Right atrium auricular region (tissue), 2 donors: ENCODE data around the gene TSHZ3. TPM values are rescaled to one million over a fixed set of nuclear protein-coding genes. Genes with fewer than 3 reads are reported as not detected.
A peak's percentile ranks its signal among the peaks of the same experiment; 100 is the strongest.

Source experiments
- DNase-seq: peaks from one replicate; pipeline ENCODE4 v3.0.0-alpha.2; 2019; ENCODE audit warnings: low spot score
- H3K27ac ChIP-seq, 2 donors: fragments of 200-600 bp; sonication (generic); 1 replicate in 1 of 2; 2 replicates in 1 of 2; pipeline ENCODE4 v1.5.1; 2016 to 2019
- H3K27me3 ChIP-seq, 2 donors: fragments of 200-600 bp; sonication (generic); one replicate each; pipeline versions ENCODE4 v1.5.1 to v1.6.0; 2017 to 2019
- H3K36me3 ChIP-seq: fragments of 200-600 bp; sonication (generic); one replicate; pipeline ENCODE4 v1.5.1; 2016
- H3K4me1 ChIP-seq, 2 donors: fragments of 200-600 bp; sonication (generic); one replicate each; pipeline versions ENCODE4 v1.5.1 to v1.6.0; 2017 to 2019
- H3K4me3 ChIP-seq, 2 donors: fragments of 200-600 bp; sonication (generic); 1 replicate in 1 of 2; 2 replicates in 1 of 2; pipeline ENCODE4 v1.5.1; 2017 to 2019; ENCODE audit warnings: mild to moderate bottlenecking in 1 of 2, moderate library complexity in 1 of 2
- H3K9me3 ChIP-seq, 2 donors: fragments of 200-600 bp; sonication (generic); one replicate each; pipeline ENCODE4 v1.5.1; 2019
- total RNA-seq, 2 donors: library from RNA; depleted of rRNA; stranded (reverse); fragments of >200 nt; gene quantifications; one replicate each; pipeline ENCODE4 v1.1.0, GENCODE V29; 2016
- TF ChIP-seq, protein P1 (sequence below), 2 donors: fragments of 200-600 bp; sonication (generic); IDR thresholded peaks; one replicate each; pipeline ENCODE4 v1.5.1; 2019; ENCODE audit warnings: antibody characterized with exemption in 2 of 2

TSHZ3 gene
- total RNA-seq, 2 donors from 2014 or later, result 3.9 to 5.6 TPM

DNA sequence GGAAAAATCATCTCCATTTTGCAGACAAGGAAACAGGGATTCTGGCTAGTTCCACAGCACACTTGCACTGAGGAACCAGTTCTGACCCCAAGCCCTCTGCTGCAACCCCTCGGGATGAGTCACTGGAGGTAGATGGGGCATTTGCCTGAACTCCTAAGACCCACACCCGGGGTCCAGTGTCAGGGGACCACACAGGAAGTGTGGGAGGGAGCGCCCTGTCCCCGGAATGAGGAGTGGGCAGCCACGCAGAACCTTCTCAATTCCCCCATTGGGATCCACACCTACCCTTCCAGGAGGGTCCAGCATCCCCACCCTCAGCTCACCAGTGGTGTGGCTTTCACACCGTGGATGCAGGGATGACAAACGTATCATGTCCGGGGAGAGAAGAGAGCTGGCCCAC lies 62.7 kb downstream of the TSHZ3 start:
- Histone ChIP-seq H3K9me3 (no peaks in the 10 kb centered on the region), H3K4me1 (peaks cover 0 to 9% of the 10 kb centered on the region in 2 donors), H3K36me3 (no peaks in the 10 kb centered on the region), H3K27ac (no peak overlapping the region), H3K4me3 (no peak overlapping the region), H3K27me3 (no peaks in the 10 kb centered on the region)
- TF ChIP-seq, protein P1, sequence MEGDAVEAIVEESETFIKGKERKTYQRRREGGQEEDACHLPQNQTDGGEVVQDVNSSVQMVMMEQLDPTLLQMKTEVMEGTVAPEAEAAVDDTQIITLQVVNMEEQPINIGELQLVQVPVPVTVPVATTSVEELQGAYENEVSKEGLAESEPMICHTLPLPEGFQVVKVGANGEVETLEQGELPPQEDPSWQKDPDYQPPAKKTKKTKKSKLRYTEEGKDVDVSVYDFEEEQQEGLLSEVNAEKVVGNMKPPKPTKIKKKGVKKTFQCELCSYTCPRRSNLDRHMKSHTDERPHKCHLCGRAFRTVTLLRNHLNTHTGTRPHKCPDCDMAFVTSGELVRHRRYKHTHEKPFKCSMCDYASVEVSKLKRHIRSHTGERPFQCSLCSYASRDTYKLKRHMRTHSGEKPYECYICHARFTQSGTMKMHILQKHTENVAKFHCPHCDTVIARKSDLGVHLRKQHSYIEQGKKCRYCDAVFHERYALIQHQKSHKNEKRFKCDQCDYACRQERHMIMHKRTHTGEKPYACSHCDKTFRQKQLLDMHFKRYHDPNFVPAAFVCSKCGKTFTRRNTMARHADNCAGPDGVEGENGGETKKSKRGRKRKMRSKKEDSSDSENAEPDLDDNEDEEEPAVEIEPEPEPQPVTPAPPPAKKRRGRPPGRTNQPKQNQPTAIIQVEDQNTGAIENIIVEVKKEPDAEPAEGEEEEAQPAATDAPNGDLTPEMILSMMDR (IDR thresholded peaks at IDR 0.05), result no peak
- no peak for DNase-seq

DNA sequence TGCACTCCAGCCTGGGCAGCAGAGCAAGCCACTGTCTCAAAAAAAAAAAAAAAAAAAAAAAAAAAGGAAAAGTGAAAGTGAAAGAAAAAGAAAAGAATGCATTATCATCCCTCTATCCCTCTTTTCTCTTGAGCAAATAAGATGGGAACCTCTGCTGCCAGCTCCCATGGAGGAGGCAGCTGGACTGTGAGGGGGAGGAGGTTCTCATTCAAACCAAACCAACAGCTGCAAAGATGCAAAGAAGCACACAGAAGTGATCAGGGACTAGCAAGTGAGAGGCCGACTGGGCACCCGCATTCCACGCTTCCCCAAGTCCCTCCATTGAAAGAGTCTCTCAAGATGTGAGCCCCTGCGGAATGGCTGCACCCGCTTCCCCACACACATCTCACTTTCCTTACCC lies 63.5 kb downstream of the TSHZ3 start:
- no peak for DNase-seq
- H3K4me1 ChIP-seq, result peaks cover 0 to 9% of the 10 kb centered on the region in 2 donors
- no peaks in the 10 kb centered on the region for H3K36me3 ChIP-seq
- TF ChIP-seq, protein P1 (IDR thresholded peaks at IDR 0.05), result no peak
- H3K27me3 ChIP-seq, result no peaks in the 10 kb centered on the region
- no peaks in the 10 kb centered on the region for H3K9me3 ChIP-seq
- peak overlapping the region in 1 of 2 donors; percentile 16 for H3K4me3 ChIP-seq
- no peak overlapping the region for H3K27ac ChIP-seq

DNA sequence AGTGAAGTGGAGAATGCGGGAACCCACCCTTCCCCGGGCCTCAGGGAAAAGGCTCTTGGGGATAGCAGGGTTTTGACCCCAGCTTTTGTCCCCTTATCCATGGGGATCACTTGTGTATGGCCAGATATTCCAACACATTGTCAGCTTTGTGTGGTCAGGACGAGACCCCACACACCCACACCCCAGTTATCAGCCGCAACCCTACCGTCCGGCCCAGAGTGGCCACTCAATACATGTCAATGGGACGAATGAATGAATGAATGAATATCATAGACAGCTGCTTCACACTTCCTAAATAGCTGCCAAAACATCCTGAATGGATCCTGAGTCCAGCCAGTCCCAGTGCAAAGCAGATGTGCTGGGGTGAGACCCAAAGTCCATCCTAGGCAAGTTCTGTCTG lies 64.6 kb downstream of the TSHZ3 start:
- no peaks in the 10 kb centered on the region for H3K9me3 ChIP-seq
- TF ChIP-seq, protein P1 (IDR thresholded peaks at IDR 0.05), result no peak
- no peaks in the 10 kb centered on the region for H3K27me3 ChIP-seq
- no peak for DNase-seq
- no peaks in the 10 kb centered on the region for H3K36me3 ChIP-seq
- H3K4me3 ChIP-seq, result no peak overlapping the region
- no peak overlapping the region for H3K27ac ChIP-seq
- peaks cover 0 to 9% of the 10 kb centered on the region in 2 donors for H3K4me1 ChIP-seq

DNA sequence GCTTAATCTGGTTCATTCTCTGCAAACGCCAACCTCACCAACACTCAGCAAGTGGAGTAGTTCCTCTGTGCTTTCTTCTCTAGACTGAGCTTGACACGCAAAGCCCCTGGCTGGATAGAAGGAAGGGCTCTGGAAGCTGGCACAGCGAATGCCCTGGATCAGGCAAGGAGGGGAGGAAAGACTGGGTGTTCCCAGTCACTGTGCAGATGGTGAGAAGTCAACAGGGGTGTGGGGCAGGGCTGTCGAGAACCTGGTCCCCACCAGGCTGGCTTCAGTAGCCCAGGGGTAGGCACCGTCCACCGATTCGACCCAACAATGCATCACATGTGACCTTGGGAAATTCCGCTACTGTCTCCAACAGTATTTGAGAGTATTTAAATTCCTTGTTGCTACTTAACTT lies 65.5 kb downstream of the TSHZ3 start:
- TF ChIP-seq, protein P1 (IDR thresholded peaks at IDR 0.05), result no peak

DNA sequence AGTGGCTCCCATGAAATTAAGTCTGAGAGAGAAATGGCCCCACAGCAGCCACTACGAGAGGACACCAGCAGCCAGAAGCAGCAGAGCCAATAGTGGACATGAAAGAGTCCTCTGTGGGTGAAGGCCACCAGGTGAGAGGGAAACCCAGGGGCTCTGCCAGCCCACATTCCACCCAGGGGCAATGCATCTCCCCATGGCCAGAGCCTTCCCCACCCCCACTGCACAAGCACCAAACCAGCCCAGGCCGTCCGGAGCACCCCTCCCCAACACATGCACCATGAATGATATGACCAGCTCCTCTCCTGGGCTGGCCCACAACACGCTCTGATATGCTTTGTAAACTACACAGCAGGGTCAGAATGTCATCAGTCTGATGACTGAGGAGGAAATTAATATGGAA lies 66.9 kb downstream of the TSHZ3 start:
- TF ChIP-seq, protein P1 (IDR thresholded peaks at IDR 0.05), result no peak
- no peak overlapping the region for H3K27ac ChIP-seq
- peaks cover 0 to 9% of the 10 kb centered on the region in 2 donors for H3K4me1 ChIP-seq
- DNase-seq, result no peak
- H3K9me3 ChIP-seq, result no peaks in the 10 kb centered on the region
- H3K27me3 ChIP-seq, result no peaks in the 10 kb centered on the region
- no peak overlapping the region for H3K4me3 ChIP-seq
- peaks cover 3% of the 10 kb centered on the region for H3K36me3 ChIP-seq

More for the DNA sequence above, 65.5 kb downstream of the TSHZ3 start:
- no peak for DNase-seq
- Histone ChIP-seq H3K27me3 (no peaks in the 10 kb centered on the region), H3K27ac (no peak overlapping the region), H3K4me1 (peaks cover 0 to 9% of the 10 kb centered on the region in 2 donors), H3K4me3 (no peak overlapping the region), H3K9me3 (no peaks in the 10 kb centered on the region), H3K36me3 (no peaks in the 10 kb centered on the region)

DNA sequence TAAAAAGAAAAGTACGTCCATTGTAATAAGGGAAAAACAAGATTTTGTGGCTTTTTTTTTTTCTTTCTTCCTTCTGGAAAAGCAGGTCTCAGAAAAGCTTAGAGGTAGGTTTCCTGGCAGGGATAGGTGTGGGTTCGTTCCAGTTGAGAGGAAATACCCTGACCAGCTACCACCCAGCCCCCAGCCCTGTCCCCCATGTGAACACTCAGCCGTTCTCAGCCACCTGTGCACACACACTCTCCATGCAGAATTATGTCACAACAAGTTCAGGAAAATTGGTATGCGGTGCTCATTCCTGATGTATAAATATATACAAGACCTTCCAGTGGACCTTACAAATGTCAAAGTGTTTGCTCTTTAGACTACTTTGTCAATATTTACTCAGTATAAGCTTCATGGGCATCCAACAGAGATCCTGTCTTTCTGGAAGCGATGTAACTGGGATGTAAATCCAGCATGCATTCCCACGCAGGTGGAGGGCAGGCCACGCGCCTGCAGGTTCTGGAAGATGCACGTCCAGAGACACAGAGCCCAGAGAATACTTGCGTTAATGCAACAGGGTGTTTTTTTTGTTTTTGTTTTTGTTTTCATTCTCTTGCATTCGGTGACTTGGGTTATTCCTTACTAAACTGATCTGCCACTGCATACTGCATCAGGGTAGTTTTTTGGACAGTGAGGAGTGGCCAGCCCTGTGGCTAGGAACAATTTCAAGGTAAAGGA lies 68.8 kb downstream of the TSHZ3 start:
- Histone ChIP-seq H3K4me1 (no peaks in the 10 kb centered on the region), H3K27me3 (no peaks in the 10 kb centered on the region), H3K4me3 (no peak overlapping the region), H3K36me3 (peaks cover 10% of the 10 kb centered on the region), H3K27ac (no peak overlapping the region), H3K9me3 (no peaks in the 10 kb centered on the region)
- no peak for DNase-seq
- TF ChIP-seq, protein P1 (IDR thresholded peaks at IDR 0.05), result no peak
